HG02870 (cell line): ENCODE results near the gene SPECC1L.

ENCODE experiments used
- ATAC-seq: cut with Tn5 transposase; IDR thresholded peaks from one replicate; pipeline ENCODE4 v1.9.1; 2021; ENCODE audit warnings: mild to moderate bottlenecking, moderate library complexity; ENCODE audit not compliant: unreplicated experiment

The SPECC1L gene

GRCh38 chr22:24465975-24466374 lies 195.3 kb downstream of the SPECC1L start:
- ATAC-seq, result no peak

DNA sequence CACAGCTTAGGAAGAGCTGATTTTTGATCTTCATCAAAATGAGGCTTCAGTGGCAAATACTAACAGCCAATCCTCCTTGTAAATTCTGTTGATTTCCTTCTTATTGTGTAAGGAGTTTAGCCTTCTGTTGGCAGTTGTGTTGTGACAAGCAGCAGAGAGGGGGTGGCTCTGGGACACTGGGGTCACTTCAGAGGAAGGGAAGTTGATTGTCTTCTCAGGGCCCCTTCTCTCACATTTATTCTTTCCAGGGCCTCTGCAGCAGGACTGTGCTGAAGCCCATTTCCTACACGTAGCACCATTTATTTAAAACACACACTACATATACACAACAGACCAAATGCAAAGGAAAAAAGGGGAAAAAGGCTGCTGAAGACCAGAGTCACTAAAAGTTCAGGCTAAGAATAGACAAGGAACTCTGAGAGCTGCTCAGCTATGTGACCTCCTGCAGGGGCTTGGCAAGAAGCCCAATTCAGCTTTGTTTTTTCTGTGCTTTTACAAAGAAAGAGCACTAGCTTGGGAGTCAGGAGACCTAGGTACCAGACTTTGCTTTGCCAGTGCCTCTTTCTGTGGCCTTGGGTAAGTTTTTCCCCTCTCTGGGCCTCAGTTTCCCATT lies 196.2 kb downstream of the SPECC1L start:
- no peak for ATAC-seq

DNA sequence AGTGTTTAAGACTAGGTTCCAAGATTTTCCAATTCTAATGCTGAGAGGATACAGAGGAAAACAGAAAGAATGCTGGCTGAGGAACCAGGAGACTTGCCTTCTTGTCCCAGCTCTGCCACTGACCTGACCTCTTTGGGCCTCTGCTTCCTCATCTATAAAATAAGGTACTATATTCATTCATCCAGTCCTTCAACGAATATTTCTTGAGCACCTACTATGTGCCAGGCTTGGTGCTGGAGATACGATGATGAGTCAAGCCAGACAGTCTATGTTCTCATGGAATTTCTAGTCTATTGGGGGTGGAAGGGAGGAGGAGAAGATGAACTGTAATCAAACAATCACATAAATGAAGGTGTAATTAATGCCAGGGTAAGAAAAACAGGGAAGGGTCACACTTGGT lies 196.7 kb downstream of the SPECC1L start:
- ATAC-seq, result no peak
